ENCODE measurements around the gene FKRP. TPM values are rescaled to one million over a fixed set of nuclear protein-coding genes. Genes with fewer than 3 reads are reported as not detected.

The FKRP gene
- total RNA-seq, 1 experiment from 2014 or later = 24.1 TPM

- 0 out of 2 replicates have a peak, but pooled peaks have one; percentile 43 for TF ChIP-seq ZBTB43 (CRISPR knock-in tag; IDR thresholded peaks at IDR 0.05)
- TF ChIP-seq FOXK1 (CRISPR knock-in tag; IDR thresholded peaks at IDR 0.05) = no peak
- TF ChIP-seq ZNF281 (CRISPR knock-in tag; IDR thresholded peaks at IDR 0.05) = no peak
- peak; percentile 37; the same call in 1 of the 2 replicates for TF ChIP-seq ZMAT4 (CRISPR knock-in tag; IDR thresholded peaks at IDR 0.05)
- no peak for TF ChIP-seq IRF2 (CRISPR knock-in tag; IDR thresholded peaks at IDR 0.05; ENCODE audit: borderline replicate concordance, low read depth)
- TF ChIP-seq IRF1 (CRISPR knock-in tag; IDR thresholded peaks at IDR 0.05) = no peak
- no peak for TF ChIP-seq ATF3 (CRISPR knock-in tag; conservative IDR thresholded peaks at IDR 0.05)
- TF ChIP-seq ZNF263 (CRISPR knock-in tag; IDR thresholded peaks at IDR 0.05; ENCODE audit: low read depth) = no peak
- no peak for TF ChIP-seq NR2C2 (CRISPR knock-in tag; IDR thresholded peaks at IDR 0.05)
- no peak for TF ChIP-seq ESRRA (CRISPR knock-in tag; IDR thresholded peaks at IDR 0.05; ENCODE audit: borderline replicate concordance)
- TF ChIP-seq GTF2I (CRISPR knock-in tag; conservative IDR thresholded peaks at IDR 0.05) = 0 out of 2 replicates have a peak, but pooled peaks have one; percentile 54
- no peak for TF ChIP-seq E2F4 (CRISPR knock-in tag; IDR thresholded peaks at IDR 0.05; ENCODE audit: borderline replicate concordance, low read depth)
- TF ChIP-seq ZNF425 (CRISPR knock-in tag; conservative IDR thresholded peaks at IDR 0.05) = no peak
- TF ChIP-seq ATF6 (CRISPR knock-in tag; IDR thresholded peaks at IDR 0.05) = no peak
- TF ChIP-seq ZNF396 (CRISPR knock-in tag; IDR thresholded peaks at IDR 0.05; ENCODE audit: borderline replicate concordance) = no peak
- TF ChIP-seq TCF7 (CRISPR knock-in tag; IDR thresholded peaks at IDR 0.05; ENCODE audit: low read depth) = no peak
- no peak for TF ChIP-seq E2F5 (CRISPR knock-in tag; IDR thresholded peaks at IDR 0.05)
- TF ChIP-seq ZNF512 (CRISPR knock-in tag; IDR thresholded peaks at IDR 0.05; ENCODE audit: borderline replicate concordance) = no peak
- no peak for TF ChIP-seq MXD4 (CRISPR knock-in tag; IDR thresholded peaks at IDR 0.05; ENCODE audit: borderline replicate concordance)
- TF ChIP-seq MYBL2 (CRISPR knock-in tag; IDR thresholded peaks at IDR 0.05) = 0 out of 2 replicates have a peak, but pooled peaks have one; percentile 14
- peak; percentile 87 for TF ChIP-seq SP1 (CRISPR knock-in tag; conservative IDR thresholded peaks at IDR 0.05)
- TF ChIP-seq ZNF416 (CRISPR knock-in tag; IDR thresholded peaks at IDR 0.05) = no peak
These were observed 28.7 kb upstream of the FKRP start, which contains the start of gene PRKD2 (continued) for GRCh38 chr19:46717034-46717715.
